Activated T-cell treated with anti-CD3 and anti-CD28 coated beads, Interleukin-2, amount 50 U/mL, for 4 hours (primary cell): ENCODE measurements around the gene ZEB2. TPM values are rescaled to one million over a fixed set of nuclear protein-coding genes. Genes with fewer than 3 reads are reported as not detected.
A peak's percentile ranks its signal among the peaks of the same experiment; 100 is the strongest.

ENCODE experiments used
- ATAC-seq, 2 donors: fragments of 200-7000 bp; cut with Tn5 transposase; one replicate each; pipeline ENCODE4 v1.10.0; 2021
- DNase-seq: peaks from one replicate; pipeline ENCODE4 v3.0.0-alpha.2; 2020
- H3K27me3 Mint-ChIP-seq: one replicate; pipeline ENCODE4 v1.8.0; 2021; ENCODE audit warnings: low read depth, mixed read lengths
- H3K36me3 Mint-ChIP-seq: one replicate; pipeline ENCODE4 v1.8.0; 2022; ENCODE audit warnings: mixed read lengths; ENCODE audit not compliant: insufficient read depth
- H3K4me1 Mint-ChIP-seq: one replicate; pipeline ENCODE4 v1.8.0; 2021; ENCODE audit warnings: low read depth, mixed read lengths
- H3K4me3 Mint-ChIP-seq: one replicate; pipeline ENCODE4 v1.8.0; 2021; ENCODE audit warnings: mild to moderate bottlenecking, moderate library complexity, mixed read lengths
- H3K9me3 Mint-ChIP-seq: one replicate; pipeline ENCODE4 v1.8.0; 2021; ENCODE audit warnings: mixed read lengths
- total RNA-seq, 3 donors: library from RNA; stranded (reverse); gene quantifications; one replicate each; pipeline ENCODE4 v1.2.1, GENCODE V29; 2021

Gene ZEB2
- total RNA-seq, 3 donors from 2014 or later, result 14.4 to 35.9 (median 25.1) TPM

DNA sequence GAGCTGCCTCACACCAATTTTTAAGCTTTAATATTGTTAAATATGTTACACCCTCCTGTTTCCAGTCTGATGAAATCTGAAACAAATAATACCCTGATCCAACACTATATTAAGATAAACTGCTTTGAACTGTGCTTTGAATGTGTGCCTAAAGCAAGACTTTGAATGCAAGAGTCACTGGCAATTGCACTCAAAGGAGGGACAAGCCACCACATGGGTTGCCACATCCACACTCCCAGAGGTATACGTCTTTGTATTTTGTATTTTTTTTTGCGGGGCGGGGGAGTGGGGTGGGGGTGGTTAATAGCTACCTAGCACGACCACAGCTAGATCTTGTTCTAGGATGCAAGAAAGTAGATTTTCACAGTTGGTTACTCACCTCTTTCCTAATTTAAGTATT, 1.8 kb upstream of the ZEB2 start:
- H3K36me3 Mint-ChIP-seq, result peaks cover 2% of the 10 kb centered on the region
- no peaks in the 10 kb centered on the region for H3K9me3 Mint-ChIP-seq
- ATAC-seq (no peak), DNase-seq (no peak)
- no peak overlapping the region for H3K4me3 Mint-ChIP-seq
- peaks cover 24% of the 10 kb centered on the region for H3K4me1 Mint-ChIP-seq
- H3K27me3 Mint-ChIP-seq, result peaks cover 45% of the 10 kb centered on the region

DNA sequence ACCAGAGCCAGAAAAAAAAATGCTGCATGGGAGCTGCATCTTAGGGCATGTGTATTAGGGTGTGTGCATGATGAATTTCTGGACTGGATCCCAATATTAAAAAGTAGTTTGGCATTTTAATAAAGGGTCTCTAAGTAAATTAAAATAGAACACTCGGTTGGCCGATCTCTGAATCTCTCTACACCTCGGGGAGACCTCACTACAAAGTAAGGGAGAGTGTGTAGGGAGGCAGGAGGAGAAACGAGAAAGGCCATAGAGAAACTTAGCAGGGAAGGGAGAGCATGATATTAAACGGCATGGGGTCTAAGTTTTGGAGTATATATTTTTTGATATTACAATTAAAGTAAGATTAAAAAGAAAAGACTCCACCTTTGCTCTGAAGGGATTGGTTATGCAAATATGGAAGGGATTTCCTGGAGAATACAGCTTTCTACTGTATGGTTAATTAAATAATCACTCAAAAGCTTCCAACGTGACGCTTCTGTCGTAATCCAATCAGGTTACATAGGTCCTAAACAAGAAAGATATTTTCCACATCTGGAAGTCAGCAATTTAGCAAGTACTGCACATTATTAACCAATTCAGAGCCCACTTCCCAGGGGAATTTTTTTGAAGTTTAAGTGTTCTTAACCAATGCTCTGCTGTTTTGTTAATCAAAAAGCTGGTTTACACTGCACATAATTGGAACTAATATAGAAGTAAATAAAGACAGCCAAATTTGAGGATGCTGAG, 1.0 kb upstream of the ZEB2 start:
- Mint-ChIP-seq H3K4me1 (peaks cover 24% of the 10 kb centered on the region), H3K36me3 (peaks cover 2% of the 10 kb centered on the region), H3K27me3 (peaks cover 41% of the 10 kb centered on the region), H3K9me3 (no peaks in the 10 kb centered on the region), H3K4me3 (no peak overlapping the region)
- DNase-seq (no peak), ATAC-seq (no peak)

DNA sequence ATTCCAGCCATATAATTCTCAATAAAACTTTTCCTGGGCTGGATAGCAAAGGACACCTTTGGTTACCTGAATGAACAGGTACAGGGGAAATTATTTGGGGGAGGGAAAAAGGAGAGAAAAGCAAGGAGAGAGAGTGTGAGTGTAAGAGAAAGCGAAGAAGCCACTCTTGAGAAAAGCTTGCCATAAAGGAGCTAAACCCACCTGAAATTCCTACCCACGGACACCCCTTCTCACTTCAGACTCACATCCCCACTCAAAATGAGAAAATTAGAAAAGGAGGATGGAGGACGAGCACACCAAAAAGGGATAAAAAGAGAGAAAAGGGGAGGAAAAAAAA, 354 bp downstream of the ZEB2 start:
- peaks cover 43% of the 10 kb centered on the region for H3K27me3 Mint-ChIP-seq
- DNase-seq, result no peak
- no peak overlapping the region for H3K4me3 Mint-ChIP-seq
- peaks cover 2% of the 10 kb centered on the region for H3K36me3 Mint-ChIP-seq
- H3K9me3 Mint-ChIP-seq, result no peaks in the 10 kb centered on the region
- H3K4me1 Mint-ChIP-seq, result peaks cover 28% of the 10 kb centered on the region
- no peak for ATAC-seq

DNA sequence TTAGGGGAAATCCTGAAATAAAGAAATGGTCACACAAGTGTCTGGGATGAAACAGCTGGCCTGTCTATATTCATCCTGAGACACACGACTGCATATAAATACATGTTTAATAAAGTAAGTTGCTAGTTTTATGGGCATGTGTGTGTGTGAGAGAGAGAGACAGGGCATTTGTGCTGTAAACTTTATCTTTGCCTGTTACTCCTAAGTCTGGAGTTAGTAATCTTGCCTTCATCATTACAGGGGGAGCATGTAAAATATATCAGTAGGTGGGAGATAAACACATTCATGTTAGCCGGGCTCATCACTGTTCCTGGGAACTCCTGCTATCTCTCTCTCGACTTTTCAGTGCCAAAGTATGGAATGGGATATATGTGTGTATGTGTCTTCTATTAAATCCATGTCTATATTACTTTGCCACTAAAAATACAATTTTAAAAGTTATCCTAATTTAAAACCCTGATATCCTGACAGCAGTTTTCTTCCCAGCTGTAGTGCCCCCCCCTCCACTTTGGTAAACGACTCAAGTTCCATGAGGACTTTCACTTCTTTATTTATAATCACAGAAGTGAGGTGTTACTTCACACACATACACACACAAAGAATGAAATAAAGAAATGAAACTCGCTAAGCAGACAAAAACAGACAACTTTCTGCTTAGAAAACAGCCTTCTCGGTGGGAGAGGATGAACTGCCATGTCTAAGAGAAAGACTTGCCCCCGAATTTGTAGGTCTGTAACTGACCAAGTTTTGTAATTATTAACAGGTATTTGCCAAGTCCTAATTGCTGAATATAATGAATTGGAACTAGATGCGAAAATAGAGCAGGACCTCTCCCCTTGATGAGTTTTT, 947 bp downstream of the ZEB2 start:
- H3K36me3 Mint-ChIP-seq, result peaks cover 4% of the 10 kb centered on the region
- H3K9me3 Mint-ChIP-seq, result no peaks in the 10 kb centered on the region
- H3K27me3 Mint-ChIP-seq, result peaks cover 48% of the 10 kb centered on the region
- H3K4me3 Mint-ChIP-seq, result no peak overlapping the region
- H3K4me1 Mint-ChIP-seq, result peaks cover 33% of the 10 kb centered on the region
- ATAC-seq (no peak), DNase-seq (no peak)

DNA sequence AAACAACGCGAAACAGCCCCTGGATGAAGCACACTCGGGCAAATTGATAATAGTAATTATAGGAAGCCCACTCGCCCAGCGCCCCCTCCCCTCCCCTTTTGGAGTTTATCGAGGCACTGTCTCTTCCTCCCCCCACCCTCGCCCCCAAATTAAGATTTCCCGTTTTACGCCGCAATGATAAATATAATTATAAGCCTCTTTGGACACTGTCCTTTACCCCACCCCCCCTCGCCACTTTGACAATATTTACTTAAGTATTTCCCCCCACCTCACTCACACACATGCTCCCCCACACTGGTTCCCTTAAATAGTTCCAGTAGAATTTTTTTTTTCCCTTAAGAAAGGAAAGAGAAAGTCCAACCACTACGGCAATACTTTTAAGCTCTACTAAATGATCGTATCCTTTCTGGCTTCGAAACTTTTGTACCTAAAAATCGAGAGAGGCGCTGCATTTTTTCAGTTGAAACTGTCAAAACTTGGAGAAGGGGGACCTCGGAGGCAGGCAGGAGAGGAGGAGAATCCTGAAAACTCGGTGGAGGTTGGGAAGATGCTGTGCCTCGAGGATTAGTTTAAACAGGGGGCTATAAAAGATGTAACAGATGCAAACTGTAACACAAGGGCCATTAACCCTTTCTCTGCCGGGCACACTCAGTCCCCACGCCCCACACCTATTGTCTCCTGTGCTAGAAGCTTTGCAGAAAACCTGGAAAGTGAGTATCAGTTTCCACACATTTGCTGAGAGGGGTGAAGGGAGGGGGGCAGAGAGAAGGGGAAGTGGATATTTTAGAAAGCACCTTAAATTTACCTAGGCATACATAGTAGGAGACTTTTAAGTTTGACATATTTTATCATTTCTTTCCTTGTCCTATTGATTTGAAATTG, 1.8 kb downstream of the ZEB2 start:
- no peak for DNase-seq
- no peak for ATAC-seq
- H3K27me3 Mint-ChIP-seq, result peaks cover 50% of the 10 kb centered on the region
- peaks cover 5% of the 10 kb centered on the region for H3K36me3 Mint-ChIP-seq
- H3K9me3 Mint-ChIP-seq, result no peaks in the 10 kb centered on the region
- peaks cover 33% of the 10 kb centered on the region for H3K4me1 Mint-ChIP-seq
- no peak overlapping the region for H3K4me3 Mint-ChIP-seq

DNA sequence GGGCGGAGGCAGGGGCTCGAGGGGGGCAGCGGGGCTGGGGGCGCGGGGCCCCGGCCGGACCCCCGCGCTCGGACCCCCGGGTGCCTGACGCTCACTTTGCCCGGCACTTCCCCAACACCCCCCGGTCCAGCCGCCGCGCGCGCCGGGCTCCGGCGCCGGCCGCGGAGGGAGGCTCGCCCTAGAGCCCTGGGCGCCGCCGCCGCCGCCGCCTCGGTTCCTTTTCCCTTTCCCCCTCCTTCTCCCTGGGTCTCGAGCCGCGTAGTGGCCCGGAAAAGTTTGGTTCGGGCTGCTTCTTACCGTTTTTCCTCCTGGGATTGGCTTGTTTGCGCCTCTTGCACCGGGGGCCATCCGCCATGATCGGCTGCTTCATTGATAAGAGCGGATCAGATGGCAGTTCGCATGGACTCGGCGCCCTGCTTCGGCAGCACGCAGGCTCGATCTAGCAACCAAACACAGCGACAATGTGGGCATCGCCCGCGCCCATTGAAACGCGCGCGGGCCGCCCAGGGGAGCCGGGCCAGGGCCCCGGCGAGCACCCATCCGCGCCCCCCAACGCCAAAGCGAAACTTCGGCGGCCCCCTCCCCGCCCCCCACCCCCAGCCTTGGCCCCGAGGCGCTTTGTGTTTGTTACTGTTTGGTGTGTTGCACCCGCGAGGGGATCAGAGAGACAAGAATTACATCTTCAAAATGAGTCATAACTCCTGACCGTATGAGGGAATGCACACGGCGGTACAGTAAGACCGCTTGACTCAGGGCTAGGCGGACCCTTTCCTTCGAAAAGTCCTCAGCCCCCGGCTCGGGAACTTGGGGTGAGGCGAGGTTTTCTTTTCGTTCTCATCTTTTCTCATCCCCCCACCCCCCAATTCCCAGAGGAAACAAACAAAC, 2.7 kb downstream of the ZEB2 start:
- ATAC-seq (peak; percentile 73 to 78), DNase-seq (peak; percentile 42)
- H3K36me3 Mint-ChIP-seq, result peaks cover 5% of the 10 kb centered on the region
- no peak overlapping the region for H3K4me3 Mint-ChIP-seq
- peaks cover 31% of the 10 kb centered on the region for H3K4me1 Mint-ChIP-seq
- H3K9me3 Mint-ChIP-seq, result no peaks in the 10 kb centered on the region
- H3K27me3 Mint-ChIP-seq, result peaks cover 49% of the 10 kb centered on the region

DNA sequence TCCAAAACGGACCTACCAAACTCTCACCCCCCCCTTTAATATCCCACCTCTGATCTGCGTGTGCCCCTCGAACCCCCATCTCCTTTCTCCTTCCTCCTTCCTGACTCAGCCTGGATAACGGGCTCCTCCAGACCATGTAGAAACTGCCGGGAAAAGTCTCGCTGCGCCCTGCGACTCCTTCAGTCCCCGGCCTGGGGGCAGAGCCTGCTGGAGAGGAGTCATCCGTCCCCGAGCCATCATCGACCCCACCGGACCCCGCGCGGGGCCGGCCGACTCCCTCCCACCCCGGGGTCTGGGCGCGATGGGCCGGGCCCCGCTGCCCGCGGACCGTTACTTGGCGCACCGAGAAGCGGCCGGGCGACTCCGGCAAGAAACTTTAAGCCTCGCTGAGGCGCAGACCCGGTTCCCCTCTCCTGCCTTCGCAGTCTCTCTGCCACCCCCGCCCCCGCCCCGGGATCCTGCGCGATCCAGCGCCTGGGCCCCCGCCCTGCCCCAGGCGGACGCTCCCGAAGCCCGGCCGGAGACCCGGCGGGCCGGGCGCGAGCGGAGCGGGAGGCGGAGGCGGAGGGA, 3.4 kb downstream of the ZEB2 start:
- Mint-ChIP-seq H3K4me1 (peaks cover 36% of the 10 kb centered on the region), H3K4me3 (peak overlapping the region; percentile 89), H3K36me3 (peaks cover 5% of the 10 kb centered on the region), H3K27me3 (peaks cover 50% of the 10 kb centered on the region), H3K9me3 (no peaks in the 10 kb centered on the region)
- DNase-seq, result no peak
- ATAC-seq, result peak; percentile 4 to 6

DNA sequence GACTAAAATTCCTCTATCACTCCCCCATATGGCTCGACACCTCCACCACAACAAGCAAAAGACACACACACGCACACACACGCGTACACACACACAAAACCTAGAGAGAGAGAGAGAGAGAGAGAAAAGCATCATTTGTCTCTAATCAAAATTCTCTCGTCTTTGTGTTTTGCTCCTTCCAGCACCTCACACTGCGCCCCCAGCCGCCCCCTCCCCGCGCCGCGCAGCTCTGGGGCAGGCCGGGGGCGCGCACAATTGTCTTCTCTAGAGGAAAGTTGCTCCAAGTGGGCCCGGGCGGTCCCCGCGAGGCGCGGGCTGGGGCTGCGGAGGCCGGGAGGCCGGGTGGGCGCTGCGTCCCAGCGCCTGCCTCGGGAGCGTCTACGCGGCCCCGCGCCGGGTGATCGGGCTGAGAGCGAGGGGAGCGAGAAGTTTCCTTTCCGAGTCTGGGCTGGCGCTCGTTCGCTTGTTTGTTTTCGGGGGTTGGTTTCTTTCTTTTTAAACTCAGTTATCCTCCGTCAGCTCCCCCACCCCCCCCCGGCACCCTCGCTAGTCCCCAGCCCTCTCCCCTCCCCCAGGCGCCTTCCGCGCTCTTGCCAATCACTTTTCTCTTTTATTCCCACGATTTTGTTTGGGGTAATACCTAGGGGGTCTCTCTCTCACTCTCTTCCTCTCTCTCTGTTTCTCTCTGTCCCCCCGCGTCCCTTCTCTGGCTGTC, 4.1 kb downstream of the ZEB2 start:
- ATAC-seq, result peak; percentile 33 to 35
- peaks cover 5% of the 10 kb centered on the region for H3K36me3 Mint-ChIP-seq
- no peaks in the 10 kb centered on the region for H3K9me3 Mint-ChIP-seq
- H3K27me3 Mint-ChIP-seq, result peaks cover 48% of the 10 kb centered on the region
- H3K4me3 Mint-ChIP-seq, result peak overlapping the region; percentile 89
- H3K4me1 Mint-ChIP-seq, result peaks cover 42% of the 10 kb centered on the region
- DNase-seq, result peak; percentile 20

DNA sequence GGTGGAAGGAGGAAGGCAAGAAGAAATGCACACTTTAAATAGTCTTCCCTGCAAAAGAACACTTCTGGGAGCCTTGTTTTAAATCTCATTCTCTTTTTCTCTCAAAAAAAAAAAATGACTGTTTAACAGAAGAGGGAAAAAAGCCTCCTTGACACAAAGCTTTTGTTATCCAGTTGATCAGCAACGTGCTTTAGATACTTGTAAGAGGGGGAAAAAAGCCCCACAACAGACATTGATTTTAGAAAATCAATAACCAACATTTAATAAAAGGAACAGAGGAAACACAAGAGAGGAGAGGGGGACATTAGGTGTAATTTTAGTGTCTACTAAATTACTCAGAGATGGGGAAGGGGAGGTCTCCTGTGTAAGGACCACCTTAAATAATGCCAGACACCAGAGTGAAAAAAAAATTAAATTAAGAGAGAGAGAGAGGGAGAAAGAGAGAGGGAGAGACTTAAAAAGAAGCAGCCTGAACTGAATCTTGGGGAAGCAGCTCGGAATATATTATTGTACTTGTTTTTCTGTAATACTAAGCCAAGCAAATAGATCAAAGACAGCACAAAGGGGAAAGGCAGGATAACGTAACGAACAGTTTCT, 4.7 kb downstream of the ZEB2 start:
- H3K4me3 Mint-ChIP-seq, result peak overlapping the region; percentile 89
- H3K4me1 Mint-ChIP-seq, result peaks cover 48% of the 10 kb centered on the region
- ATAC-seq (no peak), DNase-seq (no peak)
- H3K27me3 Mint-ChIP-seq, result peaks cover 49% of the 10 kb centered on the region
- no peaks in the 10 kb centered on the region for H3K9me3 Mint-ChIP-seq
- H3K36me3 Mint-ChIP-seq, result peaks cover 5% of the 10 kb centered on the region

DNA sequence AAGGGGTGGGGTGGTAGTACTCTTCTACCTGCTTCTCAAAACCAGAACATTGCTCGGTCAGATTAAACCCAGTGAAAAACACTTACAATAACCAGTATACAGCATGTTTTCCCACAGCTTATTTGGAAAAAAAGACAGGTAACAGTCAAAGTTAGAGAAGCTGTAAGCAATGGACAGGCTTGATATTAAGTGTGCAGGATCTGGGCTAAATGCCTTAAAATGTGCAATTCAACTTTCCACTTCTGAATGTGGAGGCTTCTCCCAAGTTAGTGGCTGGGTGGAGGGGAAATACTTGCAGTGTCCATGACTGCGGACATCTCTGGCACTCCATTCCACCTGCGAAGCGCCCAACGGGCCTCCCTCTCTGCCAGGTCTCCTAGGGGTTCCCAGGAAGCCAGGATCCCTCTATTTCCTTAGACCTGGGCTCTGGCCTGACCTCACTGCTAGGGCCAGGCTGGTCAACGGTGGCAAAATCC, 5.3 kb downstream of the ZEB2 start:
- no peak for DNase-seq
- Mint-ChIP-seq H3K4me3 (peak overlapping the region; percentile 89), H3K27me3 (peaks cover 49% of the 10 kb centered on the region), H3K4me1 (peaks cover 48% of the 10 kb centered on the region), H3K9me3 (no peaks in the 10 kb centered on the region), H3K36me3 (peaks cover 5% of the 10 kb centered on the region)
- ATAC-seq, result no peak

DNA sequence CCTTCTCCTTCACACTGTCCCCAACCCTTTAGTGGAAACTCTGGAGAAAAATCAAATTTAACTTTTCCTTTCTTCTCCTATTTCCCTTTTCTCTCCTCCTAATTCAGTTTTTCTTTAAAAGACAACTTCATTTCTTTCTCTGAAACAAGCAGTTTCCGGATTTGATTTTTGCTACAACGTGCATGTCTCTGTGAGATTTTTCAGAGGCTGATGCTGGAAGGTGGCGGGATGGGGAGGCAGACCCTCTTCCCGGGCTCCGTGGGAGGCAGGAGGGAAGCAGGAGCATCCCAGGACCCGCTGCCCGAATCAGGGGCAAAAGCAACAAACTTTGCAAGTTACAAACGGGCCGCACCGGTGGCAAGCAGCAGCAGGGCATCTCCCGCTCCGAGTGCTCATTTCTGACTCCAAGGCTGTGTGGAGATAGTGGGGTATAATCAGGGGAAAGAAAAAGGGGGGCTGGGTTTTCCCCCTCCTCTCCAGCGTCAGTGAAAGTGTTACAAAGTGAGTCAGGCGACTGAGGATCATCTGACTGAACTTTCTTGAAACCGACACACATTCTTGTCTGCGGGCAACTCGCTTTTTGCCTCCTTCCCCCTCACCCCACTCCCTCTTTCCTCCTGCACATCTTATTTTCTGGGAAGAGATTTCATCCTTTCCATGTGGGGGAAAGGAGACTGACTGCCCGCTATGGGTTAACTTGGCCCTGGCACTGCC, 6.4 kb downstream of the ZEB2 start:
- Mint-ChIP-seq H3K27me3 (peaks cover 55% of the 10 kb centered on the region), H3K4me1 (peaks cover 53% of the 10 kb centered on the region), H3K4me3 (peak overlapping the region; percentile 72), H3K36me3 (peaks cover 5% of the 10 kb centered on the region), H3K9me3 (no peaks in the 10 kb centered on the region)
- no peak for DNase-seq
- no peak for ATAC-seq

DNA sequence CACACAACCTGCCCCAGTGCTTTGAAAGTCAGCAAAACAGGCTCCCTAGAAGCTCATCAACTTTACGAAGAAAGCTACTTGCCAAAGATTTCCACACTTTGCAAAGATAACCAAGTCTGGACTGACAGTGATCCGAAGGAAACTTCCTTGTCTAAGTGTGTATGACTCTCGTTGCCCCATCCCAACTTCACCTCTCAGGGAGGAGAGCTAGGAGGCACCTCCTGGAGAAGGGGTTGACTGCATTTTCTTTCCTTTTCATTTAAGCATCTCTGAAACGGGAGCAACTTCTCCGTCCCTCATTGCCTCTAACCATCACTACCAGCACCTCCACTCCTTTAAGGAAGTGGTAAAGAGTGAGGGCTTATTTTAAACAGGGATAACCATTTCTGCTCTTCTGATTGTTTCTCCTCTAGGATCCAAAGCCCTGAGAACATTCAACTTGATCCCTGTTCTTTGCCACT, 7.0 kb downstream of the ZEB2 start:
- H3K4me1 Mint-ChIP-seq, result peaks cover 59% of the 10 kb centered on the region
- peaks cover 55% of the 10 kb centered on the region for H3K27me3 Mint-ChIP-seq
- H3K4me3 Mint-ChIP-seq, result peak overlapping the region; percentile 72
- DNase-seq (no peak), ATAC-seq (no peak)
- H3K36me3 Mint-ChIP-seq, result peaks cover 5% of the 10 kb centered on the region
- no peaks in the 10 kb centered on the region for H3K9me3 Mint-ChIP-seq
